K562 (cell line): ENCODE results near the gene EMID1. TPM values are rescaled to one million over a fixed set of nuclear protein-coding genes. Genes with fewer than 3 reads are reported as not detected.

ENCODE experiments used
- CBX1 ChIP-seq: sonication (generic); IDR thresholded peaks from 2 replicates; pipeline ENCODE4 v1.6.1; 2016; ENCODE audit warnings: antibody characterized with exemption, low read depth, mild to moderate bottlenecking
- FOXA3 ChIP-seq, 2 experiments: fragments of 450-650 bp in 1 of 2; sonication (generic) in 1 of 2; formaldehyde crosslinking; IDR thresholded peaks in 1 of 2; conservative IDR thresholded peaks in 1 of 2; 2 replicates each; pipeline versions ENCODE4 v1.4.0 to v1.8.0; 2020 to 2022; ENCODE audit warnings: mild to moderate bottlenecking in 2 of 2, missing genetic modification reagents in 1 of 2
- GABPA ChIP-seq: fragments of 200-800 bp; sonication (Bioruptor generic); conservative IDR thresholded peaks from 2 replicates; pipeline ENCODE4 v1.6.1; 2016; ENCODE audit warnings: low read depth, missing genetic modification characterization, missing compliant biosample characterization
- NFIC ChIP-seq: fragments of 450-650 bp; IDR thresholded peaks from 2 replicates; pipeline ENCODE4 v1.6.1; 2017; ENCODE audit warnings: mild to moderate bottlenecking, inconsistent platforms
- PBX2 ChIP-seq, 2 experiments: IDR thresholded peaks in 1 of 2; conservative IDR thresholded peaks in 1 of 2; 2 replicates each; pipeline ENCODE4 v1.6.1; 2016; ENCODE audit warnings: low read depth in 2 of 2, mild to moderate bottlenecking in 1 of 2, missing compliant biosample characterization in 1 of 2, missing genetic modification characterization in 1 of 2, moderate library complexity in 1 of 2
- PKNOX1 ChIP-seq: fragments of 450-650 bp; IDR thresholded peaks from 2 replicates; pipeline ENCODE4 v1.6.1; 2016
- SMARCB1 ChIP-seq: IDR thresholded peaks from 2 replicates; pipeline ENCODE4 v1.6.1; 2011; ENCODE audit warnings: improper control_type of control experiment, low read depth; ENCODE audit not compliant: insufficient read length
- SOX6 ChIP-seq: fragments of 450-650 bp; IDR thresholded peaks from 2 replicates; pipeline ENCODE4 v1.6.1; 2014; ENCODE audit warnings: mild to moderate bottlenecking
- TBP ChIP-seq: optimal IDR thresholded peaks from 2 replicates; pipeline ENCODE3; 2011; ENCODE audit warnings: low read depth, low read length, improper control_type of control experiment
- TSHZ1 ChIP-seq: fragments of 250-450 bp; sonication (Bioruptor Pico); IDR thresholded peaks from 2 replicates; pipeline ENCODE4 v1.4.0; 2020; ENCODE audit warnings: mild to moderate bottlenecking, moderate library complexity
- ZBTB26 ChIP-seq: fragments of 450-650 bp; formaldehyde crosslinking; IDR thresholded peaks from 2 replicates; pipeline ENCODE4 v1.4.0; 2022; ENCODE audit warnings: missing genetic modification characterization
- ZFPM2 ChIP-seq: fragments of 250-450 bp; sonication (Bioruptor Pico); IDR thresholded peaks from 2 replicates; pipeline ENCODE4 v1.5.1; 2022; ENCODE audit warnings: mild to moderate bottlenecking
- ZKSCAN3 ChIP-seq: fragments of 250-450 bp; sonication (Bioruptor Pico); IDR thresholded peaks from 2 replicates; pipeline ENCODE4 v1.4.0; 2020
- ZNF217 ChIP-seq: sonication (generic); formaldehyde crosslinking; IDR thresholded peaks from 2 replicates; pipeline ENCODE4 v1.8.0; 2022; ENCODE audit warnings: mild to moderate bottlenecking, missing genetic modification reagents
- ZNF280B ChIP-seq: fragments of 250-450 bp; sonication (Bioruptor Pico); IDR thresholded peaks from 2 replicates; pipeline ENCODE4 v1.5.1; 2021; ENCODE audit warnings: mild to moderate bottlenecking
- ZNF583 ChIP-seq: fragments of 250-450 bp; sonication (Bioruptor Pico); IDR thresholded peaks from 2 replicates; pipeline ENCODE4 v1.4.0; 2020
- ZNF584 ChIP-seq: fragments of 200-800 bp; sonication (Bioruptor generic); IDR thresholded peaks from 2 replicates; pipeline ENCODE4 v1.6.1; 2016; ENCODE audit warnings: low read depth, mild to moderate bottlenecking, missing genetic modification characterization, missing compliant biosample characterization
- polyA plus RNA-seq, 8 experiments: library from polyadenylated mRNA; depleted of rRNA in 4 of 8; stranded (reverse) in 5 of 8; unstranded in 3 of 8; fragments of >200 nt; fragmentation: Nextera tagmentation in 2 of 8; fragmentation: Illumina TruSeq in 1 of 8; extraction: Ambion mirVana in 2 of 8; extraction: Trizol in 1 of 8; gene quantifications; 2 replicates each; pipeline versions ENCODE4 v1.2.1 to v1.2.3, GENCODE V29; 2011 to 2014; ENCODE audit warnings: inconsistent platforms in 1 of 8, missing spikeins in 1 of 8
- total RNA-seq, 7 experiments: library from RNA; depleted of rRNA in 6 of 7; stranded (reverse); fragments of >200 nt in 6 of 7; fragmentation: Illumina TruSeq in 2 of 7; extraction: Trizol in 2 of 7; gene quantifications; 2 replicates each; pipeline versions ENCODE4 v1.2.1 to v1.2.3, GENCODE V29; 2011 to 2021; ENCODE audit warnings: low replicate concordance in 1 of 7

Gene EMID1
- total and polyA plus RNA-seq, 9 of the 15 experiments (the other 6 are each of a cell fraction or from before 2014, with no cell fraction given), result 0.15 to 7.2 (median 2.7) TPM

GRCh38 chr22:29267858-29268510 is 62.3 kb downstream of the EMID1 start, which contains the start of the genes EWSR1 and RHBDD3 (continued):
- TF ChIP-seq TSHZ1 (CRISPR knock-in tag) (no peak), NFIC (no peak), PKNOX1 (0 out of 2 replicates have a peak, but pooled peaks have one; percentile 11), ZKSCAN3 (CRISPR knock-in tag) (no peak), PBX2 (CRISPR knock-in tag; IDR thresholded peaks at IDR 0.05; ENCODE audit: low read depth) (no peak), PBX2 (tag; conservative IDR thresholded peaks at IDR 0.05; ENCODE audit: low read depth) (no peak), SMARCB1 (no peak), TBP (peak; percentile 67), ZFPM2 (no peak), ZNF584 (no peak), ZNF217 (CRISPR knock-in tag) (no peak), ZNF583 (0 out of 2 replicates have a peak, but pooled peaks have one; percentile 14), GABPA (tag) (no peak), FOXA3 (CRISPR knock-in tag; conservative IDR thresholded peaks at IDR 0.05 in 1 of 2, IDR thresholded peaks at IDR 0.05 in 1 of 2) (peak in 1 of 2 experiments; percentile 62; a peak in 1 of 4 replicates), SOX6 (peak; percentile 3; the same call in 1 of the 2 replicates), ZBTB26 (CRISPR knock-in tag) (no peak), CBX1 (no peak), ZNF280B (CRISPR knock-in tag) (no peak)
